Hematopoietic multipotent progenitor cell treated with erythropoietin and hydrocortisone succinate and interleukin-3 and kit ligand, for 15 days (in vitro differentiated cells): ENCODE data around the gene RAMACL.
A peak's percentile ranks its signal among the peaks of the same experiment; 100 is the strongest.
"Not testable (repeated sequence)": the region's sequence is repeated elsewhere in the genome, so short reads cannot be mapped to it uniquely, and the experiment has no call there.

Experiments
- DNase-seq: peaks from one replicate; pipeline ENCODE4 v3.0.0-alpha.2; 2015; ENCODE audit warnings: low spot score

The RAMACL gene

DNA sequence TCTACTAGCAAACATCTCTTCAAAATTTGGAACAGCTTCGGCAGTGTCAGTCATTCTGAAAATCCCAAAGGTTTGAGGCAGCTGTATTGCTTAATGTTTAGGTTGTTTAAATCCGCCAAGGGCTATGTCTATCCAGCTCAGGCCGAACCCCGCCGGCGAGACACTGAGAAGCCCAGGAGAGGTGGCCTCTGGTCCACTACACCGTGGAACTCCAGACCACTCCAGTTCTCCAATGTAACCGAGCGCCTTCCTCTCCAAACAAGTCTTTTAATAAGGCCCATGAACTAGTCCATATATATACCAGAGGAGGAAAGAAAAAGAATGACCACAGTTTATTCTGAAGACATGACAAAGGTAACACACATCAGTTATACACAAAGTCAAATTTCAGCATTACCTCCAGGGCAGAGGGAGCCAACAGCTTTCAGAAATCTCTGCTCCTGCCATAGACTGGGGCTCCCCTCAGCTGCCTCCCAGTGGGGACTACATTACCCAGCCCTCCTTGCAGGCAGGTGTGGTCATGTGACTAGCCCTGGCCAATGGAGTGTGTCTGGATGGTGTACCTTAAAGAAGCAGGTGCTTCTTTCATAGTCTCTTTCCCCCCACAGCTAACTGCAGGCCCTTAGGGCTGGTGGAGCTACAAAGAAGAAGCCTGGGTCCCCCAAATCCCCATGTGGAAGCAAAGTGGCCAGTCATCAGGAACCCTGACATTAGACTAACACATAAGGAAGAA lies at the start of gene RAMACL:
RAMACL (minus strand) TSS at position 255 of the 733 bp plus-strand sequence; CDS start at position 54, 201 bp downstream.
- no peak for DNase-seq

DNA sequence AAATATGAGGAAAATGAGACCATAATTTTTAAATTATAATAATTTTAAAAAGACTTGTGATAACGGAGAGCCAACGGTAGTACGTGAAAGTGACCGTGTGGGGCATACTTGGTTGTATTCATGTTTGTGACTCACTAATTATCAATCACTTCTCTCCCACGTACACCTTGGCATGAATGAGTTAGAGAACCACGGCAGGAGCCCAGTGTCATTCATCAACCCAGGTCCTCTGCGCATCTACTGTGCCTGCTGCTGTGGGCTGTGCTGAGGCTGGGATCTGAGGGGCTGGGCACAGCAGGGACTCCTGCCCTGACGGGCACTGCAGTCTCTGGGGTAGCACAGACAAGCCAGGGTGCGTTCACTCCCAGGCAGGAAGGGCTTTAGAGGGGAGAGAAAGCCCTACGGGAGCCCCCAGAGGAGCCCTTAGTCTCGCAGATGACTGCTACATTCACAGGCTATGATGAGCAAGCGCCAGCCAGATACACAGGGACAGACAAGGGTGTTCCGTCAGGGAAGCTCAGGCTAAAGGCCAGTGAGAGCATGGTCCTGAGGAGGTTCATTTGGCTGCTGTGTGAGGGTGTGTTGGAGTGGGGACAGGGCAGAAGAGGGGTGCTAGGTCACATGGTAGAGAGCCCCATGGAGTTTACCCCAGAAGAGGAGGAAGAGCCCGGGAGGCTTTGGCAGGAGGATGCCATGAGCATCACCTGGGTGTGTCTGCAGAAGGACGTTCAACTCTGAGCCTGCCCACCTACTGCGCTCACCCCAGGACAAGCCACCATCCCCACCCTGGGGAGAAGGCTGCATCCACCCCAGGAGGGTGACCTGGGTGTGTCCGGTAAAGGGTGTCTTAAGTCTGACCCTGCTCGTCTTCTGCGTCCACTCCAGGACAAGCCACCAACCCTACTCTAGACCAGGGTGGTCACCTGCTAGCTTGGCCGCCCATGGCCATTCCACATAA lies 48.8 kb upstream of the RAMACL start:
- DNase-seq: no peak

DNA sequence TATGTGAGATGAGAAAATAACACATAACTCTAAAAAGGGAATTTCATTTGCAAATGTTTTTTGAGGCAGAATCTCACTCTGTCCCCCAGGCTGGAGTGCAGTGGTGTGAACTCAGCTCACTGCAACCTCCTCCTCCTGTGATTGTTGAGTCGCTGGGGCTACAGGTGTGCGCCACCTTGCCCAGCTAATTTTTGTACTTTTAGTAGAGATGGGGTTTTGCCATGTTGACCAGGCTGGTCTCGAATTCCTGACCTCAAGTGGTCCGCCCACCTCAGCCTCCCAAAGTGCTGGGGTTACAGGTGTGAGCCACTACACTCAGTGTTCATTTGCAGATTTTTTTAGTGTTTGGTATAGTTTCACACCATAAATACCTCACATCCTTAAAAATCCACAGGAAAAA lies 48.1 kb upstream of the RAMACL start:
- DNase-seq: not testable (repeated sequence)

DNA sequence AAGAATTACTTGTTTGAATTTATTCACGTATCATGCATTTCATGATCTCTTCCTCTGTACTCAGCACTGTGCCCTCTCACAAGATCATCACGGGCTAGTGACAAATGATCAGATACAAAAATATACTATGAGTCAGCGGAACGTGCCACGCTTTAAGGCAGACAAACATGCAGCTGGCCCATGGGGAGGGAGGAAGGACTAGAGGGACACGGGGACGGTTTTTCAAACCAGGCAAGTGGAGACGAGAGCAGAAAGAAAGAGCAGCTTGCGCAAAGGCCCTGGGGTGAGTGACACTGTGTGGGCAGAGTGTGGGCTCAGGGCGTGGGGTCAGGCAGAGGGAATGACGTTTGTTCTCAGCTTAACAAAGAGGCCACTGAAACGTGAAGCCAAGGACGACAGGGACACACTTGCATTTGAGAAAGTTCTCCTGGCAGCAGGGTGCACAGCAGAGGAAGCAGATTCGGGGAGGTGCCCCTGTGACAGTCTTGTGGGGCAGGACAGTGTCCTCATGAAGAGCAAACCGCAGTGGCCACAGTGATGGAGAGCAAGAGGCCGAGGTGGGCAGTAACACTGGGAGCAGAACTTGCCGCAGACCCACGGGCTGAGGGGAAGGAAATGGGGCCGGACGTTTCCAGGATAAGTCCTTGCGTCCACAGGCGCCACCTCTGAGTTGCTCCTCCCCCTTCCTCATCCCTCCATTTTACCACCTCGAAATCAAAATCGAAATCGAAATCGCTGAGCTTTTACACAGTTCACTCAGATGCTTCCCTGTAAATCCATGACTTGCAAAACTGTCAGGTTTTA lies 47.5 kb upstream of the RAMACL start:
- peak; percentile 35 for DNase-seq

DNA sequence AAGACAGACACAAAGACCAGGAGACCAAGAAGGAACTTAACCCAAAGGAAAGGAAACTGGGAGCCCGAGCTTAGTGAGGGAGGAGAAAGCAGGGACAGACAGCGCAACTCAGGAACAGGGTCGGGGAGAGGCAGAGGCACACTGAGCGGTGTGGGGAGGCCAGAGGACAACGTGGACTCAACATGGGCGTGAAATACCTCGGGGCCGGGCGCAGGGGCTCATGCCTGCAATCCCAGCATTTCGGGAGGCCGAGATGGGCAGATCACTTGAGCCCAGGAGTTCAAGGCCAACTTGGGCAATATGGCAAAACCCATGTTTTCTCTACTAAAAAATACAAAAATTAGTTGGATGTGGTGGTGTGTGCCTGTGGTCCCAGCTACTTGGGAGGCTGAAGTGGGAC lies 46.3 kb upstream of the RAMACL start:
- no peak for DNase-seq

DNA sequence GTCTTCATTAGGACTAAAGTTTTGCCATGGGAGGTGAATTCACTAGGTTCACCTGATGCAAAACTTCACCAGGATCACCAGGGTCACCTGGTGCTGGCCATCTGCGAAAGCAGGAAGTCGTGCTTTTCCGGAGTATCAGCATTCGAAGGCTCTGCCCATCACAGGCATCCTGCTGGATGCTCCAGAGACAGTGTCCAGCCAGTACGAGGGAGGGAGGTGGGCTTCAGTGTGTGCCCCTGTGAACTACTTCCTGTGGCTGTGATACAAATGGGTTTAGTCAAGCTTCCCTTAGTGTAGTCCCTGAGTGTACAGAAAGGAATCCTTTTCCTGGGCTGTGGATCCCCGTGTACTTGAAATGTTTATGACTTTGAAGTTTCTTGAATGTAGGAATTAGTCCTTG lies 44.0 kb upstream of the RAMACL start:
- DNase-seq: no peak

DNA sequence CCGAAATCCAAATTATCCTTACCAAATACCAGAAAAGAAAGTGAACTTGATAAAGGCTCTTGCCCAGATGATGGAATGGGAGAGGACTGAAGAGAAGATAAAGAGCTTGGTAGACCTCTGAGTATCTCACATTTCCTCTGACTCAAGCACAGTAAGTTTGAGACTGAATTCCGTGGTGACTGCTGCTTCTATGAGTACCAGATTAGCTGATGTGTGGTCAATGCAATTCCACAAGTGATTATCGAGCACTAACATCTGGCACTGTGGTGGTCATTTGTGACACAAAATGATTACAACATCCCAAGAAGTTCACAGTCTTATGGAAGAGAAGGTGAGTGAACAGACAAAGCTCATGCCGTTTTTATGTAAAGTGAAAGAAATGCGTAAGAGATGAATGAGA lies 43.1 kb upstream of the RAMACL start:
- DNase-seq: no peak

DNA sequence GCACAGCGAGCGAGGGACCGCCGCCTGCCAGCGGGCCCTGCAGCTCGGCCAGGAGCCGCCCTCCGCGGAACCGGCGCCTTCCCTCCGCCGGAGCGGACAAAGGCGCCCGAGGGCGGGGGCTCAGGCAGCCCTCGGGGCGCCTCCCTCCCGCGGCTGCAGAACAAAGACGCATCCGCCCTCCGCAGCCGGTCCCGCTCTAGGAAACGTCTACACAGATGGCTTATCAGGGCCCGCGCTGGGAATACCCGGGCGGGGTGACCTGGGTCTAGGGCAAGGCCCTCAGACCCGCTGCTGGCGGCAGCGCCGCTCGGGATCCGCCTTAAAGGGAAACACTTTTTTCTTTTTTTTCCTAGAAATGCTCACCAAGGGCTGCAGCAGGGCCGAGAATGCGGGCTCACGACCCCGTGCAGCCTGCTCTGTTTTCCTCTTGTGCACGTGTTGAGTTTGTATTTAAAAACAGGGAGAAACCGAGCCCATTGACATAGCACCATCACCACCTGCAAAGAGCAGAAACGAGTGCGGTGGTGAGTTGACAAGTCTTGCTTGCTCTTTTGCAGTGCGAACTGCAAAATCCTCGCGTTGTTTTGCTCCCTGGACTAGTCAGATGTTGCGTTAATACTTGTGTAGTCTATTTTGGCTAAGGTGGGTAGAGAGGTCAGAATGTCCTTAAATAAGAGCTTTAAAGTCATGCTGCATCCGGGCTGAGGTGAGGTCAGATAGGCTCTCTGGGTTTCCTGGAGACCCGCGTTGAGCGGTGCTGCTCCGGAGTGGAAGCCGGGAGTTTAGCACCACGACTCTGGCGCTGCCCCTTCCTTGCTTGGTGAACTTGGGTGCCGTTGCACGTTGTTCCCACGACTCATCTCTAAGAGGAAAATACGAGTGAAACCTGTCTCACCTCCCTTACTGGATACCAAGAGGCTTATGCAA lies 41.7 kb upstream of the RAMACL start:
- peak; percentile 42 for DNase-seq

DNA sequence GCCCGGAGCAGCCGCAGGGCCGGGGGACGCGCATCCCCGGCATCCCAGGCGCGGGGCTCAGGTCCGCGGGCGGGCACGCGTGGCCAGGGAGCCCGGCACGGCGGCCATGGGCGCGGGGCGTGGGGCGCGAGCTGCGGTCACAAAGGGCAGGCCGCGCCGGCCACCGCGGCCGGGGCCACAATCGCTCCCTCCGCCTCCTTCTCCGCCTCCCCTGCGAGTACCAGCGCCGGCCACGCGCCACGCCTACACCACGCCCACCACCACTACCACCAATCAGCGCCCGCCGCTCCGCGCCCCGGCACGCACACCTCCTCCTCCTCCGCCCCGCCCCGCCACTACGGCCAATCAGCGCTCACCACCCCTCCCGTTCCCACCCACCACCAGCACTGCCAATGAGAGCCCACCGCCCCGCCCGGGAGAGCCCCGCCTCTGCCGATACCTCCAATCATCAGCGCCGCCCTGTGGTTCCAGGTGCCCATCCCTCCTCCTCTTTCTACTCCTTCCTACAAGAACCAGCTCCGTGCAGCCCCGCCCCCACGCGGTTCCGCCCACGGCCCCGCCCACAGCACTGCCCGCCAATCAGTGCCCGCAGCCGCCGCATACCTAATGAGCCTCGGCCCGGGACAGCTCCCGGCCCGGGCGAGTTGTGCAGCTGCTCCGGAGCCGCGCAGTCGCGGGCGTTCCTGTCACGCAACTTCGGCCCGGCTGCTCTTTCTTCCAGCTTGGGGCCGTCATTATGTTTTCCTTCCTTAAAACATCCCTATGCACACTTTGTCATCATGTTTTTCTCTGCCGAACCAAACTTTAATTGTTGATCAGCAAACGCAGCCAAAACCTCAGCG lies 40.8 kb upstream of the RAMACL start, which contains the start of gene RPS6KA2:
RPS6KA2 (minus strand) TSS at position 219 of the 842 bp plus-strand sequence. CDS start 232 bp downstream, outside the sequence.
- peak; percentile 96 for DNase-seq

DNA sequence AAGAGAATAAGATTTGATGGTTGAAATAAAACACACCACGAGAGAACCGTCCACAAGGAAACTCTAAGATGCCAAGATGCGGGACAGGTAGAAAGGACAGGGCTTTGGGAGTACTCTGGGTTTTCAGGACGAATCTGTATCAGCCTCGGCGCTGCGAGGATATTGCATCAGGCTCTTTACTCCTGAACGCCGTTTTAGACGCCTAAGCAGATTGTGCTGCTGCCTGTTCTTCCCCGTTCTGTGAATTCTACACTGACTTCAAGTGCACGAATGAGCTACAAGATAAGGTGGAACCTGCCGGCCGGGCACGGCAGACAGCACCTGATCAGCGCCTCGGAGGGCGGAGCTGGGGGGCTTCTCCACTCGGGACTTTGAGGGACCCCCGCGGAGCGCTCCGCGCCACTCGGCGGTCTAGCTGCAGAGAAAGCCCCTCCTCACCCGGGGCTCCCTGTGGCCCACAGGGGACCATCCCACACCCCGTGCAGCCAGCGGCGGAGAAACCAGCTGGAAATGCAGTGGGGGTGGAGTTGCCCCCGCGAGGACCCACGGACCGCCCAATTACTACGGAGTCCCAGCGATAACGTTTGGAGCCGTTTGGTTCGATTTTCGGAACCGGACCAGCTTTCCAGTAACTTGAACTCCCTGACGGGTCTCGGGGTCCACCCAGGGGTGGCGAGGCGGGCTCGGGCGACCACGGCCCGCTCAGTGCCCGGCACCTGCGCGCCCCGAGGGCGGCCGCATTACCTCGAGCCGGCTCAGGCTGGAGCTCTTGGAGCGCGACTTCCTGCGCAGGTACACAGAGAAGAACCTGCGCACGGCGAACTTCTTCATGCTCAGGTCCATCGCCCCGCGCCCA lies 39.9 kb upstream of the RAMACL start:
- no peak for DNase-seq

DNA sequence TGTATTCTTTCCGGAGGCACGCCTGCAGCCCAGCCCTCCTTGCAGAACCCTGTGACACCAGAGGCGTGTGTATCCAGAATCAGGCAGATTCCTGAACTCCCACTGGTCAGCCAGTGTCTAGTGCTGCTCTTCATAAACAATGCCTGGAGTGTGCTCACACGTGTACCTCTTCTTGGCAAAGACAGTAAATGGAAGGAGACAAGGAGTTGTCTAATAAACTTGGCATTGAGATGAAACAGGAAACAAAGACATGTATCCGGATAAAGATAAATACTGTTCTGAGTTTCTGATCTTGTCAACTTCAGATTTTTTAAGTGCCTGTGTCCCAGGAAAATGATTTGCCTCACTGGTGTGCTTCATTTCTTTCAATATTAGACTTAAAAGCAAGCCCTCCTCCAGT lies 38.9 kb upstream of the RAMACL start:
- DNase-seq: no peak

DNA sequence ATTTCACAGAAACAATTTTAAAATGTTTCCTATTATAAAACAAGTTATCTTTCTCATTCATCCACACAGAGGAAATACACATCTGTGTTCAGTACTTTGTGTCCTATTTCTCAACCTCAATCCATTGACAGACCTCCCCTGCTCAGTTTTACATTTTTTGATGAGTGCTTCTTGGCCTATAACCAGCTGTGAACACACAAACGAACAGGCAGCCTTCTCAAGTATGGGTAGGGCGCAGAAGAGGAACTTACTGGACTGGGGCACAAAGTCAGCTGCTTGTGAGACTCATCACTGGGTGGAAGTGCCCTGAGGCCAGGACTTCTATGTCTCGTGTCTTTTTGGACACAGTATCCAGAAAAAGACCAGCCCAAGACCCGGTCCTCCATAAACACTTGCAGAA lies 37.8 kb upstream of the RAMACL start:
- no peak for DNase-seq

DNA sequence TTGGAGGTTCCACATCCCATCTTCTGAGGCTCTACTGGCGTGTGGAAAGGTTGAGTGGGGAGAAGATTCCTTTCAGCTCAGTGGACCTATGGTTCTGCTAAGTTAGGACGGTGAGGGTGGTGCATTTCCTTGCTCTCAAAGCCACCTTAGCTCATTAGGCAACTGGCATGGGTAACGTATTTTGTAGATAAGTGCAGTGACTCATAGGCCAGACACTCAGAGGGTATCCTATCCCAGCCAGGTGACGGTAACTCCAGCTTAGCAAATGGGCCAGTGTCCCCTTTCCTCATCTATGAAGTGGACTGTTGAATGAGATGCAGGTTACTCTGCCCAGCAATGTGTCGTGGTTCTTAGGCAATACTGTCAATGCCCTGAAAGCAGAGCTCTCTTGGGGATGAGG lies 36.8 kb upstream of the RAMACL start:
- DNase-seq: no peak

DNA sequence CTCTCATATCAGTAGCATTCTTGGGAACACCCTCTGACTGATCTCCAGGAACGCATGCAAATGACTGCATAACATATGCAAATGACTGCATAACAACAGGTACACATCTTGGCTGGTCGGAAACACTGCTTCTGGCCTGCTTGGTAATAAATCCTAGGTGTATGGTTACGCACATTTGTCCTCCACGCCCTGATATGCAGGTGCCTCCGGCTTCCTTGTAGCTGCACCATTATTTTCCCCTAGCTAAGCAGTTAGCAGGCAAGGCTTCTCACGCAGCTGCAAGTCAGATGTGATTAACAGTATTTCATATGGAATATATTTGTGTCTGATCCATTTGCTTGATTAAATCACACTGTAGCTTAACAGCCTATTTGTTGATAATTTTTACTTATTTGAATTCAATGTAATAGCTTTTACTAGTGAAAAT lies 34.6 kb upstream of the RAMACL start:
- DNase-seq: no peak

DNA sequence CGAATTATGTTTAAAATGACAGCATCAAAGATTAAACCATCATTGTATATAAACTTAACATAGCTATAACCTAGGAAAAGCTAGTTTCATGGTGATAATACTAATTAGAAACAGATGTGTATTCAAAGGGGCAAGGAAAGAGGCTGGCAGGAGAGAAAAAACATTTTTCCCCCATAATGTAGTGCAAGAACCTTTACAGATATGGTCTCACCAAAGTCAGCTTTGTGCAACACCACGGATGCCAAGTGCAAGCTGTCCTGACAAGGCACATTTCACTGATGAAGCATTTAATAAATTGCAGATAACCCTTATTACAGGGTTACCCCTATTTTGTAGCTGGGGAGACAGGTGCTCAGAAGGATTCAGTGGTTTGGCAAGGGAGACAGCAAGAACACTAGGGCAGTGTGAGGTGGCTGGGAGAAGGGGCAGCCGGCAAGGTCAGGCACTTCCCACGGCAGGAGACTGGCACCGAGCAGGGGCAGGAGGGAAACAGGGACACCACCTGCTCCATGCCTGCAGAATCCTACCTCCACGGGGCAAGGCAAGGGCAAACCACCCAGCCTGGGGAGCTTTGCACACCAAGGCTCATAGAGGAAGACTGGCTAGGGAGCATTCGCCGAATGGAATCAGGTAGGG lies 34.1 kb upstream of the RAMACL start:
- DNase-seq: no peak

DNA sequence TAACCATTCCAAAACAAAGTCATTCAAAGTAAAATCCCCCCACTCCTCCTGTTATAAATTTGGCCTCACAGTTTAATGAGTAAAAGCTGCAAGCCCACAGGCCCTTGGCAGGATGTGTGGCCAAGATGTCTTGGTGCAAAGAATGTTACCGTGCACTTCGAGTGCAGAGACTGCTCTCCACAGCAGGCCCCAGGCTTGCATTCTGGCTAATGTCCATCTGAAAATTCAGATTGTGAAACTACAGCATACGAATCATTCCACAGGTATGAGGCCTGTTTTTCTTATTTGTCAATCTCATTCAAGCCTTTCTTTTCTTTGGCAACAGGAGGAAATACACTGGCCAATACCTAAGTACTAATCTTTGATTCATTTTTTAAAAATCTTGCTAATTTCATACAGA lies 33.4 kb upstream of the RAMACL start:
- no peak for DNase-seq

DNA sequence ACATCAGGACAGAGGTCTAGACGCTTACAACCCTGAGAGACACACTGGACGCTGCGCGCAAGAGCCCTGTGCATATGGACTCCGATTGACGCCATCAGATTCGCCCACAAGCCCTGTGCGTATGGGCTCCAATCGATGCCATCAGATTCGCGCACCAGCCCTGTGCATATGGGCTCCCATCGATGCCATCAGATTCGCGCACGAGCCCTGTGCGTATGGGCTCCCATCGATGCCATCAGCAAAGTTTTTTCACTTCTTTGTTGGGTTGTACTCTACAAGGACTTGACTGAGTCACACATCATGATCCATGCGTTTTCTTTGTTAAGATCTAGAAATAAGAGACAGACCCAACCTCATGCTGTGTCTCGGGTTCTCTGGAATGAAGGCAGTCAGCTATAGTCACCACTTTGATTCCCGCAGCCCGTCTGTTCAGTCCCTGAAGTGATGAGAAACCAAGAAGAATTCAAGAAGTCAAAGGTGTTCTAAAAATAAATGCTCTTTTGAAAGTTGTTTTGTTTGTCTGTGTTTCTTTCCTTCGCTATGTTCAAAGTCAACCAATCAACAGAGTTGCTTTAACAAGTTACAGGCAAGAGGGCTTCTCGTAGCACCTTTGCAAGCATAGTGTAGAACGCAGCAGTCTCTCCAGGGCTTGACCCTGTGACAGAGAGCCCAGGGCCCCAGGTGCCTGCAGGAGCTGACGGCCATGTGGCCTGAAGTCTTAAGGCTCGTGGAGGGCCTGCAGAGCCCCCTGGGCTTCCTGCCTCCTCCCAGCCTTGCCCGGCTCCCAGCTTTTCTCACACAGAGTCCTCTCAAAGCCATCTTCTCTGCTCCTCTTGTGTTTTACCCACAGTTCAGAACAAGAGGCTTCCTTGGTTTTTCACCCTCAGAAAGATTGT lies 32.6 kb upstream of the RAMACL start:
- DNase-seq: no peak

DNA sequence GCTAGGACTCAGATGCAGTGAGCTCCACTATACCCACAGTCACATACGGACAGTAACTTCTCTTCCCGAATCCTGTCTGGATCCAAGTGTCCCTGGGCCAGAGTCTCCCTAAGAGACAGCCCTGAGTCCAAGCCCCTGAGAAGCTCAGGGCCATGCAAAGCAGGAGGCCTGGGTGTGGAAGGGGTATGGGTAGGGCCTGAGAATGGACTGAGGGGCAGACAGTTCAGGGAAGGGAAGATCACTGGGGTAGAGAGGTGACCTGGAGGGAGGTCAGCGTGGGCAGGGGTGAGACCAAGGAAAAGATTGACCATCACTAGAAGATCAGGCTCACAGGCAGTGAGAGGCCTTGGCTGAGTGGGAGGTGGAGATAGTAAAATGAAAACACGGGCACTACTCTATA lies 31.8 kb upstream of the RAMACL start:
- no peak for DNase-seq
